Anterior cingulate cortex (tissue), 58 donors: ENCODE data around the gene JUND.
"Not testable (repeated sequence)": the region's sequence is repeated elsewhere in the genome, so short reads cannot be mapped to it uniquely, and the experiment has no call there.

ENCODE experiments used
- DNase-seq, 58 donors: peaks; one replicate each; lab custom pipeline; 2025; lab: John Stamatoyannopoulos, UW

The JUND gene

GRCh38 chr19:18281082-18282020, at the start of gene JUND:
TSS of gene JUND (minus strand) at chr19:18281622. CDS start at chr19:18281484, 138 bp downstream.
- DNase-seq: peak; percentile 69 to 99 (median 97)

GRCh38 chr19:18330868-18331267, 49.4 kb upstream of the JUND start:
- no peak for DNase-seq

GRCh38 chr19:18329035-18329376, 47.6 kb upstream of the JUND start:
- DNase-seq: no peak

GRCh38 chr19:18328340-18329034, 47.1 kb upstream of the JUND start:
- peak in 57 of 58 donors; percentile 47 to 97 (median 89) for DNase-seq

GRCh38 chr19:18326772-18327171, 45.4 kb upstream of the JUND start:
- DNase-seq: no peak

- not testable (repeated sequence) for DNase-seq
Measured at GRCh38 chr19:18324373-18324731, 42.9 kb upstream of the JUND start.

GRCh38 chr19:18322759-18323460, 41.5 kb upstream of the JUND start, which contains the start of gene LSM4:
TSS of gene LSM4 (minus strand) at chr19:18323076. CDS start at chr19:18323020, 56 bp downstream.
- DNase-seq: peak; percentile 80 to 99 (median 96)

- DNase-seq: peak in 5 of 58 donors; percentile 4 to 21 (median 11)
Measured at GRCh38 chr19:18322318-18322758, 40.9 kb upstream of the JUND start.

GRCh38 chr19:18321734-18322102, 40.3 kb upstream of the JUND start:
- no peak for DNase-seq

GRCh38 chr19:18320865-18321733, 39.7 kb upstream of the JUND start:
- DNase-seq: no peak

- no peak for DNase-seq
Measured at GRCh38 chr19:18319591-18320135, 38.2 kb upstream of the JUND start.

GRCh38 chr19:18317961-18318800, 36.8 kb upstream of the JUND start:
- DNase-seq: peak in 6 of 58 donors; percentile 5 to 25 (median 9)

- no peak for DNase-seq
Measured at GRCh38 chr19:18313398-18313797, 32.0 kb upstream of the JUND start.

GRCh38 chr19:18312092-18312534, 30.7 kb upstream of the JUND start:
- DNase-seq: no peak

- DNase-seq: no peak
Measured at GRCh38 chr19:18311502-18312091, 30.2 kb upstream of the JUND start.

GRCh38 chr19:18310966-18311365, 29.5 kb upstream of the JUND start:
- no peak for DNase-seq

GRCh38 chr19:18310118-18310909, 28.9 kb upstream of the JUND start:
- DNase-seq: no peak
